Measurements from ENCODE around the gene AOPEP. TPM values are rescaled to one million over a fixed set of nuclear protein-coding genes. Genes with fewer than 3 reads are reported as not detected.
A peak's percentile ranks its signal among the peaks of the same experiment; 100 is the strongest.

AOPEP gene
- total and polyA plus RNA-seq, 2 of the 13 experiments (the other 11 are each of a cell fraction or from before 2014, with no cell fraction given), result 22.2 to 41.6 TPM

DNA sequence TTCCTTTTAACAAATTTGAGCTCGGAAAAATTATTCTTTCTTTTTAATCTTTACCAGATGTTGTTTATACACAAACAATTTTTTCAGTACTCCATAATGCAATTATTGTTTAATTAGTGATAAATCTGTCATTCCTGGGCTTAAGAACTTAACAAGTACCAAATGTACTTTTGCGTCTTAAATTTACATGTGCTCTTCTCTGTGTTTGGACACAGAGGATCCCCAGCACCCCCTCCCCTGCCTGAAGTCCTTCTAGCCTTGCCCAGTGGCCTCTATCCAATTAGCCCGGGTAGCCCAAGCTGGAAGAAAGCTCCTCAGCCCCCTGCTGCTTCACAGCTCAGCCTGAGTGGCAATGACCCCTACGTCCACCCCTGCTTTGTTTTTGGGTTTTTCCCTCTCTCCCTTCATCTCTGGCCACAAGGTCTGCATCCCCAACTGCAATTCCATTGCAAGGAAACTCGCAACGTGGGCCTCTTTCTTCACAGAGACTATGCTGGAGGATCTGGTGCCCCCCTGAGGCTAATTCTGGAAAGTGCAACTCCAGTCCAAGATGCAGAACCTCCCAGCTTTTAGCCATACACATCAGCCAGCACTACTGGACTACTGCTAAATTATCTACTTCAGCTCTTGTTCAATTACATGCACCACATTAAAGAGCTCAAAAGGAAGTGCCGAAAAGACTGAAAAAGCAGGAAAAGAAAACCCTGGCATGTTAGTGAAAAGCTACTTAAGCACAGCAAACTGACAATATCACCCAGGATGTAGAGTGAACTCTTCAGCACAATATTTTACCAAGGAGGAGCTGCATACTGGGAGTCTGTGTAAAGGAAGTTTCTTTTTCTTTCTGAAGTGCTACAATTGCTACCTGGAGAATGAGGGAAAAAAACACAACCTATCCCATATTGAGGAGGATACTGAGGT lies 404.8 kb downstream of the AOPEP start (continued):
- TF ChIP-seq, protein P1, sequence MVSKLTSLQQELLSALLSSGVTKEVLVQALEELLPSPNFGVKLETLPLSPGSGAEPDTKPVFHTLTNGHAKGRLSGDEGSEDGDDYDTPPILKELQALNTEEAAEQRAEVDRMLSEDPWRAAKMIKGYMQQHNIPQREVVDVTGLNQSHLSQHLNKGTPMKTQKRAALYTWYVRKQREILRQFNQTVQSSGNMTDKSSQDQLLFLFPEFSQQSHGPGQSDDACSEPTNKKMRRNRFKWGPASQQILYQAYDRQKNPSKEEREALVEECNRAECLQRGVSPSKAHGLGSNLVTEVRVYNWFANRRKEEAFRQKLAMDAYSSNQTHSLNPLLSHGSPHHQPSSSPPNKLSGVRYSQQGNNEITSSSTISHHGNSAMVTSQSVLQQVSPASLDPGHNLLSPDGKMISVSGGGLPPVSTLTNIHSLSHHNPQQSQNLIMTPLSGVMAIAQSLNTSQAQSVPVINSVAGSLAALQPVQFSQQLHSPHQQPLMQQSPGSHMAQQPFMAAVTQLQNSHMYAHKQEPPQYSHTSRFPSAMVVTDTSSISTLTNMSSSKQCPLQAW (CRISPR knock-in tag; IDR thresholded peaks at IDR 0.05), result 0 out of 2 replicates have a peak, but pooled peaks have one; percentile 52
- TF ChIP-seq THAP11 (CRISPR knock-in tag; IDR thresholded peaks at IDR 0.05) (no peak), SMC3 (IDR thresholded peaks at IDR 0.05; ENCODE audit: low read length) (peak; percentile 65; the same call in 1 of the 2 replicates), STAG1 (CRISPR knock-in tag; IDR thresholded peaks at IDR 0.05) (peak; percentile 87), XRCC5 (optimal IDR thresholded peaks at IDR 0.05; ENCODE audit: low read length) (peak; percentile 21), ZNF121 (CRISPR knock-in tag; IDR thresholded peaks at IDR 0.05) (0 out of 2 replicates have a peak, but pooled peaks have one; percentile 18), NFYC (CRISPR knock-in tag; IDR thresholded peaks at IDR 0.05) (no peak)
- TF ChIP-seq, protein P2, sequence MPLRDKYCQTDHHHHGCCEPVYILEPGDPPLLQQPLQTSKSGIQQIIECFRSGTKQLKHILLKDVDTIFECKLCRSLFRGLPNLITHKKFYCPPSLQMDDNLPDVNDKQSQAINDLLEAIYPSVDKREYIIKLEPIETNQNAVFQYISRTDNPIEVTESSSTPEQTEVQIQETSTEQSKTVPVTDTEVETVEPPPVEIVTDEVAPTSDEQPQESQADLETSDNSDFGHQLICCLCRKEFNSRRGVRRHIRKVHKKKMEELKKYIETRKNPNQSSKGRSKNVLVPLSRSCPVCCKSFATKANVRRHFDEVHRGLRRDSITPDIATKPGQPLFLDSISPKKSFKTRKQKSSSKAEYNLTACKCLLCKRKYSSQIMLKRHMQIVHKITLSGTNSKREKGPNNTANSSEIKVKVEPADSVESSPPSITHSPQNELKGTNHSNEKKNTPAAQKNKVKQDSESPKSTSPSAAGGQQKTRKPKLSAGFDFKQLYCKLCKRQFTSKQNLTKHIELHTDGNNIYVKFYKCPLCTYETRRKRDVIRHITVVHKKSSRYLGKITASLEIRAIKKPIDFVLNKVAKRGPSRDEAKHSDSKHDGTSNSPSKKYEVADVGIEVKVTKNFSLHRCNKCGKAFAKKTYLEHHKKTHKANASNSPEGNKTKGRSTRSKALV (CRISPR knock-in tag; IDR thresholded peaks at IDR 0.05), result 0 out of 2 replicates have a peak, but pooled peaks have one; percentile 36
- TF ChIP-seq, protein P3, sequence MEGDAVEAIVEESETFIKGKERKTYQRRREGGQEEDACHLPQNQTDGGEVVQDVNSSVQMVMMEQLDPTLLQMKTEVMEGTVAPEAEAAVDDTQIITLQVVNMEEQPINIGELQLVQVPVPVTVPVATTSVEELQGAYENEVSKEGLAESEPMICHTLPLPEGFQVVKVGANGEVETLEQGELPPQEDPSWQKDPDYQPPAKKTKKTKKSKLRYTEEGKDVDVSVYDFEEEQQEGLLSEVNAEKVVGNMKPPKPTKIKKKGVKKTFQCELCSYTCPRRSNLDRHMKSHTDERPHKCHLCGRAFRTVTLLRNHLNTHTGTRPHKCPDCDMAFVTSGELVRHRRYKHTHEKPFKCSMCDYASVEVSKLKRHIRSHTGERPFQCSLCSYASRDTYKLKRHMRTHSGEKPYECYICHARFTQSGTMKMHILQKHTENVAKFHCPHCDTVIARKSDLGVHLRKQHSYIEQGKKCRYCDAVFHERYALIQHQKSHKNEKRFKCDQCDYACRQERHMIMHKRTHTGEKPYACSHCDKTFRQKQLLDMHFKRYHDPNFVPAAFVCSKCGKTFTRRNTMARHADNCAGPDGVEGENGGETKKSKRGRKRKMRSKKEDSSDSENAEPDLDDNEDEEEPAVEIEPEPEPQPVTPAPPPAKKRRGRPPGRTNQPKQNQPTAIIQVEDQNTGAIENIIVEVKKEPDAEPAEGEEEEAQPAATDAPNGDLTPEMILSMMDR (CRISPR knock-in tag; IDR thresholded peaks at IDR 0.05), result peak; percentile 91
